Measurements from ENCODE around the gene NBAS.

- TF ChIP-seq, protein P1, sequence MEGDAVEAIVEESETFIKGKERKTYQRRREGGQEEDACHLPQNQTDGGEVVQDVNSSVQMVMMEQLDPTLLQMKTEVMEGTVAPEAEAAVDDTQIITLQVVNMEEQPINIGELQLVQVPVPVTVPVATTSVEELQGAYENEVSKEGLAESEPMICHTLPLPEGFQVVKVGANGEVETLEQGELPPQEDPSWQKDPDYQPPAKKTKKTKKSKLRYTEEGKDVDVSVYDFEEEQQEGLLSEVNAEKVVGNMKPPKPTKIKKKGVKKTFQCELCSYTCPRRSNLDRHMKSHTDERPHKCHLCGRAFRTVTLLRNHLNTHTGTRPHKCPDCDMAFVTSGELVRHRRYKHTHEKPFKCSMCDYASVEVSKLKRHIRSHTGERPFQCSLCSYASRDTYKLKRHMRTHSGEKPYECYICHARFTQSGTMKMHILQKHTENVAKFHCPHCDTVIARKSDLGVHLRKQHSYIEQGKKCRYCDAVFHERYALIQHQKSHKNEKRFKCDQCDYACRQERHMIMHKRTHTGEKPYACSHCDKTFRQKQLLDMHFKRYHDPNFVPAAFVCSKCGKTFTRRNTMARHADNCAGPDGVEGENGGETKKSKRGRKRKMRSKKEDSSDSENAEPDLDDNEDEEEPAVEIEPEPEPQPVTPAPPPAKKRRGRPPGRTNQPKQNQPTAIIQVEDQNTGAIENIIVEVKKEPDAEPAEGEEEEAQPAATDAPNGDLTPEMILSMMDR (IDR thresholded peaks at IDR 0.05; ENCODE audit: poor library complexity, severe bottlenecking): no peak
- TF ChIP-seq POLR2AphosphoS5 (IDR thresholded peaks at IDR 0.05) (no peak), MXI1 (conservative IDR thresholded peaks at IDR 0.05; ENCODE audit: poor library complexity, severe bottlenecking) (no peak), EP300 (conservative IDR thresholded peaks at IDR 0.05; ENCODE audit: poor library complexity, severe bottlenecking) (no peak), SMC3 (conservative IDR thresholded peaks at IDR 0.05; ENCODE audit: poor library complexity) (no peak), EZH2 (IDR thresholded peaks at IDR 0.05; ENCODE audit: borderline replicate concordance, insufficient read depth, low read length, poor library complexity, severe bottlenecking) (no peak)
Measured at GRCh38 chr2:15307526-15307925, 253.6 kb downstream of the NBAS start.

Measured in neural cell (in vitro differentiated cells).